OCI-LY7 (cell line): ENCODE results near the gene PRELP. TPM values are rescaled to one million over a fixed set of nuclear protein-coding genes. Genes with fewer than 3 reads are reported as not detected.

Experiments
- BruUV-seq: library from RNA; stranded (reverse); fragments of 400-500 nt; replicated peaks from 2 replicates; lab custom pipeline; 2021; lab: Mats Ljungman, UMichigan
- CTCF ChIA-PET: fragments of 300-600 bp; sonication (Branson Sonifier 250); formaldehyde crosslinking; loops from one replicate; lab custom pipeline; 2022; ENCODE audit warnings: antibody characterized with exemption; ENCODE audit not compliant: unreplicated experiment; lab: Charles Lee
- POLR2A ChIA-PET: fragments of 300-600 bp; sonication (Branson Sonifier 250); formaldehyde crosslinking; loops from one replicate; lab custom pipeline; 2022; ENCODE audit warnings: antibody characterized with exemption; lab: Charles Lee
- DNase-seq: peaks from one replicate; pipeline ENCODE4 v3.0.0-alpha.2; 2015; ENCODE audit warnings: low spot score
- H2AFZ ChIP-seq: fragments of 200-600 bp; sonication (generic), shearing (Covaris generic); 2 replicates; pipeline ENCODE4 v1.6.1; 2014; ENCODE audit warnings: mild to moderate bottlenecking, antibody characterized with exemption, low read length, moderate library complexity
- H3K27ac ChIP-seq: fragments of 200-600 bp; sonication (generic); 2 replicates; pipeline ENCODE4 v1.5.1; 2014; ENCODE audit warnings: mixed run types, low read depth, mild to moderate bottlenecking, moderate library complexity, low read length, inconsistent platforms; ENCODE audit not compliant: poor library complexity, severe bottlenecking
- H3K36me3 ChIP-seq: fragments of 200-600 bp; sonication (generic); 2 replicates; pipeline ENCODE4 v1.6.1; 2014; ENCODE audit warnings: mild to moderate bottlenecking, antibody characterized with exemption, low read length, moderate library complexity, mixed read lengths; ENCODE audit not compliant: insufficient read depth
- H3K4me1 ChIP-seq: fragments of 200-600 bp; sonication (generic); 2 replicates; pipeline ENCODE4 v1.5.1; 2014; ENCODE audit warnings: mild to moderate bottlenecking, low read length; ENCODE audit not compliant: insufficient read depth, poor library complexity, severe bottlenecking
- H3K4me2 ChIP-seq: fragments of 200-600 bp; sonication (generic); 2 replicates; pipeline ENCODE4 v1.6.1; 2014; ENCODE audit warnings: mild to moderate bottlenecking, low read length
- H3K4me3 ChIP-seq: fragments of 200-600 bp; sonication (generic); 2 replicates; pipeline ENCODE4 v1.5.1; 2014; ENCODE audit warnings: mild to moderate bottlenecking, low read depth, low read length; ENCODE audit not compliant: poor library complexity, severe bottlenecking
- H3K79me2 ChIP-seq: fragments of 200-600 bp; sonication (generic); 2 replicates; pipeline ENCODE4 v1.6.1; 2016; ENCODE audit warnings: low read depth, mild to moderate bottlenecking, low read length, moderate library complexity, mixed read lengths; ENCODE audit not compliant: insufficient read depth
- H3K9me2 ChIP-seq: fragments of 200-600 bp; sonication (generic); 2 replicates; pipeline ENCODE4 v1.6.1; 2016; ENCODE audit warnings: mild to moderate bottlenecking, low read length, mixed read lengths; ENCODE audit not compliant: insufficient read depth
- H3K9me3 ChIP-seq: fragments of 200-600 bp; sonication (generic); 2 replicates; pipeline ENCODE4 v1.6.1; 2014; ENCODE audit warnings: mild to moderate bottlenecking, mixed run types, low read length, mixed read lengths
- H4K20me1 ChIP-seq: fragments of 200-600 bp; sonication (generic); 2 replicates; pipeline ENCODE4 v1.6.1; 2014; ENCODE audit warnings: mild to moderate bottlenecking, antibody characterized with exemption, low read length, moderate library complexity, mixed read lengths; ENCODE audit not compliant: insufficient read depth
- EZH2phosphoT487 ChIP-seq: fragments of 200-600 bp; sonication (generic); IDR thresholded peaks from 2 replicates; pipeline ENCODE4 v1.6.1; 2018; ENCODE audit warnings: low read depth, borderline replicate concordance, mild to moderate bottlenecking, mixed run types, antibody characterized with exemption, low read length, moderate library complexity, mixed read lengths
- intact Hi-C: fragments of 100-400 bp; cut with micrococcal nuclease; formaldehyde crosslinking; loops from one replicate; pipeline ENCODE4 v1.10.0; 2022; ENCODE audit not compliant: unreplicated experiment
- total RNA-seq, 2 experiments: library from RNA; depleted of rRNA in 1 of 2; stranded (reverse); fragments of >200 nt in 1 of 2; shearing (Covaris generic) in 1 of 2; gene quantifications; 2 replicates each; pipeline ENCODE4 v1.2.3, GENCODE V29; 2014 to 2022
- TF ChIP-seq, protein P1 (sequence below): fragments of 200-600 bp; sonication (generic); conservative IDR thresholded peaks from 2 replicates; pipeline ENCODE4 v1.5.1; 2014; ENCODE audit warnings: mild to moderate bottlenecking, antibody characterized with exemption, low read length, moderate library complexity, mixed read lengths

PRELP gene
- total RNA-seq, 2 experiments from 2014 or later = not detected

DNA sequence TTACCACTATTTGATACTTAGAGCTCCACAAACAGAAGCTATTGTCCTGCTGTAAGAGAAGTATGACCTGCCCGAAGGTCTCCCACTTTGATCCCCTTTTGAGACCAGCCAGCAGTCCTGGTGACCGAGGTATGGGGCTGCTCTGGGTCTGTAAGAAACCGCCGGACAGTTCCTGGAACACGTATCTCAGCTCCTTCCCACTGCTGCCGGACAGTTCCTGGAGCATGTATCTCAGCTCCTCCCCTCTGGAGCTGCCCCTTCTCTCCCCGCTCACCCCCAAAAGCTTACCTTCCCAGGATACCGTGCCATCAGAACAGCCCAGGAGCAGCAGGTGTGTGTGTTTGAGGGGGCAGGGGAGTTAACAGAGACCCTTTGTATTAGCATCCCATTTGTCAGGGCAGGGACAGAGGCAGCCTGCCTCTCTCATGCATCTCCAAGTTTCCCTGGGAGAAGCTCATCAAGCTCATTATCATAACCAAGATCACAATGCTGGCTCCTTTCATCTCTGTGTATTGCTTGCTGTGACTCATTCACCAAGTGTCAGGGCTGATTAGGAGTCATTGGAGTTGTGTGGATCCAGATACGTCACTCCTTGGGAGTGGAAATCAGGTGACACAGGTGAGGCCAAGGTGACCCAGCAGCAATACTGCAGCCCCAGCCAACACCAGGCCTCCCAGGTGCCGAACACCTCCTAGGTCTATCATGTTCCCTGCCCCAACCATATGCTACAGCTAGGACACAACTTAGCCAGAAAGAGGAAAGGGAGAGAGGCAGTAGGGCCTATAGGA lies 43.6 kb downstream of the PRELP start:
- no peak overlapping the region for H3K27ac ChIP-seq
- no peaks in the 10 kb centered on the region for H3K9me3 ChIP-seq
- no peak overlapping the region for H3K4me2 ChIP-seq
- POLR2A ChIA-PET = no interaction called here
- H4K20me1 ChIP-seq = no peaks in the 10 kb centered on the region
- H3K79me2 ChIP-seq = no peaks in the 10 kb centered on the region
- BruUV-seq = no TSS peak
- no peak overlapping the region for H3K4me3 ChIP-seq
- no peak for DNase-seq
- intact Hi-C loops = no loop called here
- TF ChIP-seq, protein P1, sequence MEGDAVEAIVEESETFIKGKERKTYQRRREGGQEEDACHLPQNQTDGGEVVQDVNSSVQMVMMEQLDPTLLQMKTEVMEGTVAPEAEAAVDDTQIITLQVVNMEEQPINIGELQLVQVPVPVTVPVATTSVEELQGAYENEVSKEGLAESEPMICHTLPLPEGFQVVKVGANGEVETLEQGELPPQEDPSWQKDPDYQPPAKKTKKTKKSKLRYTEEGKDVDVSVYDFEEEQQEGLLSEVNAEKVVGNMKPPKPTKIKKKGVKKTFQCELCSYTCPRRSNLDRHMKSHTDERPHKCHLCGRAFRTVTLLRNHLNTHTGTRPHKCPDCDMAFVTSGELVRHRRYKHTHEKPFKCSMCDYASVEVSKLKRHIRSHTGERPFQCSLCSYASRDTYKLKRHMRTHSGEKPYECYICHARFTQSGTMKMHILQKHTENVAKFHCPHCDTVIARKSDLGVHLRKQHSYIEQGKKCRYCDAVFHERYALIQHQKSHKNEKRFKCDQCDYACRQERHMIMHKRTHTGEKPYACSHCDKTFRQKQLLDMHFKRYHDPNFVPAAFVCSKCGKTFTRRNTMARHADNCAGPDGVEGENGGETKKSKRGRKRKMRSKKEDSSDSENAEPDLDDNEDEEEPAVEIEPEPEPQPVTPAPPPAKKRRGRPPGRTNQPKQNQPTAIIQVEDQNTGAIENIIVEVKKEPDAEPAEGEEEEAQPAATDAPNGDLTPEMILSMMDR = no peak
- TF ChIP-seq EZH2phosphoT487 = no peak
- no peaks in the 10 kb centered on the region for H3K9me2 ChIP-seq
- CTCF ChIA-PET = interaction anchor here (0.6 to 0.7 kb wide), 2 partner anchors 66 to 847 kb away, joined by 3 read pairs; no protein-coding TSS in a partner anchor
- H2AFZ ChIP-seq = no peak overlapping the region
- H3K4me1 ChIP-seq = no peaks in the 10 kb centered on the region
- no peaks in the 10 kb centered on the region for H3K36me3 ChIP-seq

DNA sequence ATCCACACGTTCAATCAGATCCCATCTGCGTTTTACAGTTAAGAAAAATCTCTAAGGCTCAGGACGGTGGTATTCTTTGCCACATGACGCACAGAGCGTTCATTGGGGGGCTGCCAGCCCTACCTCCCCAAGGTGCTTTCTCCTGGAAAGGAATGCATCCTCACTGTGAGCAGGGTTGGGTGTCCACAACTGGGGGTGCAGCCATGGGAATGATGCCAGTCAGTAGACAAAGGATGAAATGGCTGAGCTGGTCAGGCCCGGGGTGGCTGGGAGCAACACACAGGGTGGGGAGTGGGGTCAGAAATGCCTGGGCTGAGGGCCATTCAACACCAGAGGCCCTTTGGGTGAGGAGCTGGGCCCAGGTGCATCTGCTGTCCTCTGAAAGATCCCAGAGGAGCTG lies 44.3 kb downstream of the PRELP start:
- H3K36me3 ChIP-seq = no peaks in the 10 kb centered on the region
- ChIA-PET CTCF (interaction anchor here (0.7 kb wide), 2 partner anchors 51 to 66 kb away, joined by 3 read pairs; no protein-coding TSS in a partner anchor), POLR2A (no interaction called here)
- no peak overlapping the region for H2AFZ ChIP-seq
- H3K4me2 ChIP-seq = no peak overlapping the region
- no peaks in the 10 kb centered on the region for H3K4me1 ChIP-seq
- no peaks in the 10 kb centered on the region for H3K79me2 ChIP-seq
- intact Hi-C loops = no loop called here
- H4K20me1 ChIP-seq = no peaks in the 10 kb centered on the region
- no peak overlapping the region for H3K27ac ChIP-seq
- no peaks in the 10 kb centered on the region for H3K9me2 ChIP-seq
- H3K9me3 ChIP-seq = no peaks in the 10 kb centered on the region
- BruUV-seq = no TSS peak
- TF ChIP-seq, protein P1 = no peak
- no peak for TF ChIP-seq EZH2phosphoT487
- no peak overlapping the region for H3K4me3 ChIP-seq
- DNase-seq = no peak

DNA sequence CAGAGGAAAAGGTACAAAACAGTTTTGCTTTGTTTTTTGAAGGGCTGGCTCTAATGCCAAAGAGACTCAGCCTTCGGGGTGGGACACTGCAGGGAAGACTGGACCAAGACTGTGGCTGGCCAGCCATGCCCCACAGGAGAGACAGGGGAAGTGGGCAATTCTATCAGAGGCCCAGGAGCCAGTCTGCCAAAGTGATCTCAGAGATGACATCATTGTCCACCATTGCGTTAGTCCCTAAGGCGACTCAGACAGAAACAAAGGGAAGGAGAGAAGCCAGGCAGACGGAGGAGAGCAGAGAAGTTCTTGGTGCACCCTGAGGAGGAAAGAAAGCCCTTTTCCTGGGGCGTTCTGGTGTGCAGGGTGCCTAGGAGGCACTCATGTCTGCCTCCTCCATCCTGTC lies 44.7 kb downstream of the PRELP start:
- no peak overlapping the region for H3K4me3 ChIP-seq
- no peak for DNase-seq
- H4K20me1 ChIP-seq = no peaks in the 10 kb centered on the region
- ChIA-PET POLR2A (no interaction called here), CTCF (interaction anchor here (0.7 kb wide), 1 partner anchor 51 kb away, joined by 3 read pairs; no protein-coding TSS in a partner anchor)
- no peak overlapping the region for H3K4me2 ChIP-seq
- no peaks in the 10 kb centered on the region for H3K9me2 ChIP-seq
- H3K79me2 ChIP-seq = no peaks in the 10 kb centered on the region
- TF ChIP-seq, protein P1 = no peak
- no peak for TF ChIP-seq EZH2phosphoT487
- H3K27ac ChIP-seq = no peak overlapping the region
- intact Hi-C loops = no loop called here
- H2AFZ ChIP-seq = no peak overlapping the region
- no TSS peak for BruUV-seq
- H3K36me3 ChIP-seq = no peaks in the 10 kb centered on the region
- no peaks in the 10 kb centered on the region for H3K4me1 ChIP-seq
- no peaks in the 10 kb centered on the region for H3K9me3 ChIP-seq
